Heart left ventricle (tissue), 13 donors: ENCODE results near the gene ROGDI.

Experiments used
- CTCF ChIP-seq, 12 donors: fragments of 200-600 bp; sonication (generic) in 4 of 12; IDR thresholded peaks; one replicate each; pipeline versions ENCODE4 v1.5.0 to v1.8.0; 2018 to 2022; ENCODE audit warnings: antibody characterized with exemption in 12 of 12, mild to moderate bottlenecking in 5 of 12
- POLR2A ChIP-seq, 2 donors: fragments of 450-650 bp; IDR thresholded peaks; one replicate each; pipeline ENCODE4 v1.6.1; 2017; ENCODE audit warnings: antibody characterized with exemption in 2 of 2, mild to moderate bottlenecking in 2 of 2, moderate library complexity in 2 of 2
- donor health status: ischemic (EF 13 %, LVEDD 7.1; RV severe dilation, severe dysfunction).
- donor health status: DM: no; HTN: yes; CAD: no.
- donor health status: DM: no; HTN: no; CAD: no.
- donor health status: ischemic (EF 25% LVEDD 6.9; RV normal size, moderate dysfunction).
- donor health status: ischemic (EF 25% LVEDD 5.7; RV mildly dilated, moderate dysfunction).
- donor health status: ischemic (EF 35%, LVEDD 5.7; RV mildly dilated, moderate dysfunction).
- donor health status: nonischemic (EF 11% LVEDD 7.7; RV severe dilation, severe dysfunction).
- donor health status: DM: yes; HTN: yes; CAD: no.
- donor health status: PGD.
- donor health status: ischemic (EF 29% LVEDD 5.4; RV normal size, mild dysfunction).
- donor health status: nonischemic (EF 23%, LVEDD 6.1; RV moderate dilation, normal function).

- no peak for TF ChIP-seq CTCF (IDR thresholded peaks at IDR 0.05)
- TF ChIP-seq POLR2A (IDR thresholded peaks at IDR 0.05), result no peak
Measured at GRCh38 chr16:4806280-4806679, 3.8 kb upstream of the ROGDI start.
